HG03520 (cell line): ENCODE data around the gene THEM5.
"Not testable (repeated sequence)": the region's sequence is repeated elsewhere in the genome, so short reads cannot be mapped to it uniquely, and the experiment has no call there.

Experiments used
- ATAC-seq: cut with Tn5 transposase; IDR thresholded peaks from one replicate; pipeline ENCODE4 v1.9.1; 2021; ENCODE audit warnings: mild to moderate bottlenecking, moderate library complexity; ENCODE audit not compliant: unreplicated experiment

Gene THEM5

GRCh38 chr1:151868486-151868885 lies 15.0 kb upstream of the THEM5 start:
- no peak for ATAC-seq

- no peak for ATAC-seq
These were observed 14.4 kb upstream of the THEM5 start for GRCh38 chr1:151867765-151868411.

DNA sequence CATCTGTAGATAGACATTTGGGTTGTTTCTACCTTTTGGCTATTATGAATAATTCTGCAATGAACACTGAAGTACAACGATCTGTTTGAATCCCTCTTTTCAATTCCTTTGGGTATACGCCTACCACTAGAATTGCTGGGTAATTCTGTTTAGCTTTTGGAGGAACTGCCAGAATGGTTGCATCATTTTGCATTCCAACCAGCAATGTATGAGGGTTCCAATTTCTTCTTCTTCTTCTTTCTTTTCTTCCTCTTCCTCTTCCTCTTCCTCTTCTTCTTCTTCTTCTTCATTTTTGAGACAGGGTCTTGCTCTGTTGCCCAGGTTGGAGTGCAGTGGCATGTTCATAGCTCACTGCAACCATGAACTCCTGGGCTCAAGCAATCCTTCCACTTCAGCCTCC lies 13.8 kb upstream of the THEM5 start:
- ATAC-seq: no peak

- no peak for ATAC-seq
These were observed 10.9 kb upstream of the THEM5 start for GRCh38 chr1:151864411-151864810.

GRCh38 chr1:151862604-151863003 lies 9.1 kb upstream of the THEM5 start:
- no peak for ATAC-seq

DNA sequence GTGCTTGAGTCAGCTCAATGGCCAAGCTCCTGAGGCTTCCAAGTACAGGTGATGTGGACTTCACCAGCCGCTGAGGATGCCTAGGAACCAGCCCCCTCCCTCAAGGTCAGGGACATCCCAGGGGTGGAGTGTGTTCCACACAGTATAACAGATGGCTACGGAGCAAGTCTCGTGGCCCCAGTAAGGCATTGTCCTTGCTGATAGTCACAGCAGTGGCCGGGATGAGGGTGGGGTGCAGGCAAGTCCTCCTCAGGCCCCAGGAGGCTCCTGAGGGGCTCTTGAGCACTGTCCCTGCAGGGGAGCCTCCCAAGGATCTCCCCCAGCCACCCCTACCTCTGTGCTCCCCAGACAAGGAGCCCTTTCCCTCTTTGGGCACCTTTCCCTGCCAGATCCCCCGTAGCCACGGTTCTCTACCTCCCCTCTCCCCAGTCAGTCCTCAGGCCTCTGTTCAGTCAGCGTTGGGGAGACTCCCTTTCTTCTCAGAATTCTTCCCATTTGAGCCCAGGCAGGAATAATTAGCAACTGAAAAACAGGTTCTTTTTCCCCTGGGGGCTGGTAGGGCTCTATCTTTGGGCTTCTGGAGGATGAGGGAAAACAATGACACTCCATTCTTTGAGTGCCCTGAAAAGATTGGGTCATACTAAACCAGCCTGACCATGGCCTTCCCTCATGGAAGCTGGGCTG lies 7.1 kb upstream of the THEM5 start:
- ATAC-seq: no peak

- no peak for ATAC-seq
These were observed 6.4 kb upstream of the THEM5 start for GRCh38 chr1:151859891-151860293.

DNA sequence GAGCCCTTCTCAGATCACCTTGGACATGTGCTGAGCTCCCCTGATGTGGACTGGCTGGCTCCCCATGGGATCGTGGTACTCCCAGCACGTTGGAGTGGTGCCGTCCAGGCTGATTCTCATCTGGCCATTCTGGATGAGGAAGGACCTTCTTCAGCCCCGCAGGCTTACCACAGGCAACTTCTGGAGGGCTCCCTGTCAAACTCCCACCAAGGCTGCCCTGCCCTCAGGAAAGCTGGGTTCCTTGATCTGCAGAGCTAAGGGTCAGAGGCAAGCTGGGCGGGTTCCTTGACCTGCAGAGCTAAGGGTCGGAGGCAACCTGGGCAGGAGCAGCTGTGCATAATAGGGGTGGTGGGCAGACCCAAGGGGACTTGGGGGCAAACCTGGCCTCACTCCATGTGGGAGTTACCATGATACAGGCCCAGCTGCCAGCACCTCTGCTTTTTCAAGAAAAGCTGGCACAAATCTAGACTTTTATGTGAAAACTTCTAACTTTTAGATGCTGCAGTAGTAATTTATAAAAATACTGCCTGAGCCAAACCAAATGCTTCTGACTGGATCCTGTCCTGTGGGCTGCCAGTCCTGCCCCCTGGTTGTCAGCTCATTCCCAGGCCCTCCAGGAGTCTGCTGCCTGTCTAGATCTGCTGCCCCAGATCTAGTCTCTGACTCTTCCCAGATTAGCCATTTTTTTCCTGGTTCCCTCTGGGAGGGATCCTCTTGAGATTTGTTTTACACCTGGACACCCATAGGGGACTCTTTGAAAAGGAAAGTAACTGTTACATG lies 5.6 kb upstream of the THEM5 start:
- no peak for ATAC-seq

DNA sequence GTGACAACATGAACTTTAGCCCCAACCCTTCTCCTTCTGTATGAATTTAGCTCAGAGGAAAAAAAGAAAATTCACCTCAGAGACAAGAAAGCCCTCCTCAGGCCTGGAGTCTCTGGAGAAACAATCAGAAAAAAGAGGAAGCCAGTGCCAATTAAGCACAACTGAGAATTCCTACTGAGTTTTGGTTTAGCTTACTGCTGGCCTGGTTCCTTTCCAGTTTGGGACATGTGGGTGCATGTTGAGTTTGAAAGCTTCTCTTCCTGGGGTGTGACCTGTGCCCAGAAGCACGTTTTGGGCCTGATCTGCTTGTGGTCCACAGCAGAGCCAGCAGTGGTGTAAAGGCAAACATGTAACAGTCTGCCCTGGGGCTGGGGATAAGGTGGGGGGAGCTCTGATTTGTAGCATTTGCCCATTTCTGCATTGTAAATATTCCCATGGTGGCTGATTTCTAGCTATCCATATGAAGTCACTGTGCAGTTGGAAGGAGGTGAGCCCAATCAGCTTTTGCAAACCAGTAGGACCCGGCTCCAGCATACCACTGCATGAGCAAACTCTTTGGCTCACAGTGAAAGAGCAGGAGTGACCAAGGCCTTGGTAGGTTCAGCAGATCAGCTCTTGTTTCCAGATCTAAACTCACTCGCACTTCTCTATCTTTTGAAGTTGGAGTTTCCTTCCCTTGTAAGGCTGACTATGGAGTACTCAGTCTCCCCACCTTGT lies 4.7 kb upstream of the THEM5 start:
- ATAC-seq: no peak

- no peak for ATAC-seq
These were observed 2.4 kb upstream of the THEM5 start for GRCh38 chr1:151855933-151856332.

DNA sequence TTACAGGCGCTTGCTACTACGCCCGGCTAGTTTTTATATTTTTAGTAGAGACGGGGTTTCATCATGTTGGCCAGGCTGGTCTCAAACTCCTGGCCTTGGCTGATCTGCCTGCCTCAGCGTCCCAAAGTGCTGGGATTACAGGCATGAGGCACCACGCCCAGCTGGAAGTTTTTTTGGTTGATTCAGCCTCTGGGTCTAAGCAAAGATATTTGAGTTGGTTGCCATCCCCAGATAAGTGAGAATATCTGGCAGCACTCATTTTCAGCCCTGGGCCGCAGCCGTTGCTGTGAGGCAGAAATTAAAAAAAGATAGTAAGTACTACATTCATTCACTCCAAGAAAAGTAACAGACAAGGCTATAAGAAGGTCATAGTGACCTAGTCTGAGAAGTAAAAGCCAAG lies 2.0 kb upstream of the THEM5 start:
- ATAC-seq: not testable (repeated sequence)

DNA sequence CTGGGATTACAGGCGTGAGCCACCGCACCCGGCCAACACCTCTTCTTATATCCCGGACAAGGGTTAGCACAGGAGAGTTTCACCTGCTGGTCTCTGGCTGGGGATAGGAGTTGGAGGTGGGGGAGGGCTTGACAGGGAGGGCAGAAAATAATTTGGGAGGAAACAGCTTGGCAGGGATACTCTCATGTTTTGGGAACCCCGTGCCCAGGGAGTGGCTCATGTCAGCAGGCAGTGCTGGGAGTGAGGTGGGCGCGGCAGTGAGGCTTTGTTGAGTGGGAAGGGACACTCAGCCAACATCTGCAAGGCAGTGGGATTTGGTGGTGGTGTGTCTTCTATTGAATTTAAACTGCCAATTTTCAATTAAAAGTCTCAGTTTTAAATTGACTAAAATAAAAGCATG lies 1.1 kb upstream of the THEM5 start:
- no peak for ATAC-seq

GRCh38 chr1:151852733-151853132 lies 779 bp downstream of the THEM5 start:
- no peak for ATAC-seq

DNA sequence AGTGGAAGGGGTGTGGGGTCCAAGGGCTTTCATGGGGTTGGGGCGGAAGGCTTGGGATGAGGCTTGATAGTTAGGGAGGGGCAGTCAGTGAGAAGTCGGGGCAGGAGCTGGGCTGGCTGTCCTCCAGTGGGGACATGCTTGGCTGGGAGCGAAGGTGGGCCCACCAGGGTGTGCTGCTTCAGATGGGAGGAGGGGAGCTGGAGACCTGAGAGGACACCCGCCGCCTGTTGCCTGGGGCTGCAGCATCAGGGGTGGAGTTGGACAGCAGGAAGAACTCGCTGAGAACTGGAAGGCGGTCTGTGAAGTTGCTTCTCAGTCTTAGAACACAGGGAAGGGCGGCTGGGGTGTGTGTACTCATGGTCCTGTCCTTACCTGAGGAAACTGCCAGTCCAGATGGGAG lies 1.6 kb downstream of the THEM5 start:
- ATAC-seq: no peak

DNA sequence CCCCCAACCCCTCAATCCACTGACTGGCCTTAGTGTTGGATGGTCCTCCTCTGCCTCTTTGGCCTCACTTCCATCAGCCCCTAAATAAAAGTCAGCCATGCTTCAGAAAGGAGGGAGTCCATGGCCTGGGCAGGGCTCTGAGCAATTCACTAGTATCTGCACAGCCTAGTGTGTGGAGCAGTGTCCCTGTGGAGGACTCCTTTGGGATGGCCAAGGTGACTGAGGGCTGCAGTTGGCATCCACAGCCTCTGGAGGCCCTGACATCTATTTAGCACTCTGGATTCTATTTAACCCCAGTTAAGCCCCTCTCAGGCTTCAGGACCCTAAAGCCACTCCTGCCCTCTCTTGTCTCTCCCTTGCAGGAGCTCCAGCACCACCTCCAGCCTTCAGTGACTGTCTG lies 3.6 kb downstream of the THEM5 start:
- ATAC-seq: no peak

GRCh38 chr1:151849126-151849525 lies 4.4 kb downstream of the THEM5 start:
- no peak for ATAC-seq

DNA sequence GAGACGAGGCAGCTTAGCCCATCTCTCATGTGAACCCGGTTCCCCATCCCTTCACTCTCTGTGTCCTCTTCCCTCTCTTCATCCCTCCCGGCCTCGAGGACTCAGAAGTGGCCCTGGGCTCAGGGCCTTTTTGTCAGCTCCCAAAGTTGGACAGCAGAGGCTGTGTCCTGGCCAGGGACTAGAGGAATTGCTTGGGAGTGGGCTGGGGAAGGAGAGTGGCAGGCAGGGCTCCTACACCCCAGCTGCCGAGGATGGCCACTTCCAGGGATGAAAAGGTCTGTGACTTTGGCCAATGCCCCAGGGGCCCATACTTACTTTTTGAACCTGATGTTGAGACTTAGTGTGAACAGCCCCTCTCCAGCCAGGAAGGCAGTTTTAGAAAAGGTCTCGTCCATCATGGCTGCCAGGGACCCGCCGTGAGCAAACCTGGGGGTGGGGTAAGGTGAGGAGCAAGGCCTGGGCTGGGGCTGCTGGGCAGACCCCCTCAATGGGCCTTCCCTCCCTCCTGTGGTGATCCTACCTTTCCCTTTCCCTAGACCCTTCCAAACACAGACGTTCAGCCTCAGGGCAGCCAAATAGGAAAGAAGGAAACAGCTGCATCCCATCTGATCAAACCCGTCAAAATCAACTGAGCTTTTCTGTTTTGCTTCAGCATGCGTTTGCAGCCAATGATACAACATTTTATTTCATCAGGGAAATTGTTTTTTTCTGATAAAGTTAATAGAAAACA lies 5.5 kb downstream of the THEM5 start:
- ATAC-seq: no peak

- no peak for ATAC-seq
These were observed 6.8 kb downstream of the THEM5 start for GRCh38 chr1:151846686-151847237.

- ATAC-seq: no peak
These were observed 7.4 kb downstream of the THEM5 start for GRCh38 chr1:151846062-151846568.

DNA sequence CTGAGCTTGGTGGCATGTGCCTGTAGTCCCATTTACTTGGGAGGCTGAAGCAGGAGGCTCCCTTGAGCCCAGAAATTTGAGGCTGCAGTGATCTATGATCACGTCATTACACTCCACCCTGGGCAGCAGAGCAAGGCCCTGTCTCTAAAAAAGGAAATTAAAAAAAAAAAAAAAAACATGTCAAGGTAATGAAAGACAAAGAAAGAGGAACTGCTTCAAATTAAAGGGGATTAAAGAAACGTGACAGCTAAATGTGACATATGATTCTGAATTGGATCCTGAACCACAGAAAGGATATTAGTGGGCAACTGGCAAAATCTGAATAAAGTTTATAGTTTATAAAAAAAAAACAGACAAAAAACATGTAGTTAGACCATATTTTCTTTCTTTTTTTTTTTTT lies 10.1 kb downstream of the THEM5 start:
- no peak for ATAC-seq
